ENCODE measurements around the gene CHI3L1.

- TF ChIP-seq CTCF (IDR thresholded peaks at IDR 0.05): no peak
- TF ChIP-seq POLR2AphosphoS5 (IDR thresholded peaks at IDR 0.05): no peak
Observed at GRCh38 chr1:203199481-203199815, 12.9 kb upstream of the CHI3L1 start.
